GM18505 (cell line): Measurements from ENCODE around the gene DYNLL1.
"Not testable (repeated sequence)": the region's sequence is repeated elsewhere in the genome, so short reads cannot be mapped to it uniquely, and the experiment has no call there.

Experiments
- ATAC-seq: cut with Tn5 transposase; IDR thresholded peaks from one replicate; pipeline ENCODE4 v1.9.1; 2021; ENCODE audit not compliant: unreplicated experiment
- POLR2A ChIP-seq: IDR thresholded peaks from 4 replicates; pipeline ENCODE4 v1.6.1; 2011; ENCODE audit warnings: borderline replicate concordance; ENCODE audit not compliant: insufficient read depth, insufficient read length; ENCODE audit errors: extremely low read depth

The DYNLL1 gene

DNA sequence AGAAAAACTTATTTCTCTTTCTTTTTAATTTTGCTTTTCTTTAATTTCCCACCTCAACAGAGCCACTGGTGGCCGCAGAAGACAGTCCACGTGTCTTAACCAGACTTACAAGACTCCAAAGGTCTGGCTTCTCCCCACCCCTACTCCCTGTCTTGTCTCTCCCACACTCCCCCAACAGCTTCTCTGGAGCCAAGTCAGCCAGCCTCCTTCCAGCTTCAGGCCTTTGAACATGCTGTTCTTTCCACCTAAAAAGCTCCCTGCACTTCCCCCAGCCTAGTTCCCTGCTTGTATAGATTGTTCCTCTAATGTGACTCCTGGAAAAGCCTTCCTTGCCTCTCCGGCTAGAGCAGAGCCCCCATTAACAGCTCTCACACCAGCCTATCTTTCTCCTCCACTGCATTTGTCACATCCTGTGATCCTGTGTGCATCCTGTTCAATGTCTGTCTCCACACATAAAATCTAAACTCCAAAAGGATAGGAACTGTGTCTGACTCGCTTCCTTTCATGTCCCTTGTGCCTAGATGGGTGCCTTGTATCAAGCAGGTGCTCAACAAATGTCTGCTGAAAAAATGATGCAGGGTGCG, 7.8 kb upstream of the DYNLL1 start:
- ATAC-seq = no peak
- no peak for TF ChIP-seq POLR2A

DNA sequence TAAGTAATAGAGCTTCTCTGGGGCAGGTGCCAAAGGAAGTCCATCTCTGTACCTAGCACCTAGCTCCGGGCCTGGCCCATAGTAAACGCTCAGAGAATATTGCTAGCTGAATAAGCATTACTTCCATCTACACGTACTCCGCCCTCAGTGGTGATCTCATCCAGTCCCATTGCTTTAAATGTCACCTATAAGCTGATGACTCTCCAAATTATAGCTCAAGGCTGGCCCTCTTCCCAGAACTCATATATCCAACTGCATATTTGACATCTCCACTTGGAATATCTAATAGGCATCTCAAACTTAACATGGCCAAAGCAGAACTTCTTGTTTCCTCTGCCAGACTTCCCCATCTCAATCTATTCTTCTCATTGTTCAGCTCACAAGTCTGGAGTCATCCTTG, 6.9 kb upstream of the DYNLL1 start:
- ATAC-seq = no peak
- no peak for TF ChIP-seq POLR2A

DNA sequence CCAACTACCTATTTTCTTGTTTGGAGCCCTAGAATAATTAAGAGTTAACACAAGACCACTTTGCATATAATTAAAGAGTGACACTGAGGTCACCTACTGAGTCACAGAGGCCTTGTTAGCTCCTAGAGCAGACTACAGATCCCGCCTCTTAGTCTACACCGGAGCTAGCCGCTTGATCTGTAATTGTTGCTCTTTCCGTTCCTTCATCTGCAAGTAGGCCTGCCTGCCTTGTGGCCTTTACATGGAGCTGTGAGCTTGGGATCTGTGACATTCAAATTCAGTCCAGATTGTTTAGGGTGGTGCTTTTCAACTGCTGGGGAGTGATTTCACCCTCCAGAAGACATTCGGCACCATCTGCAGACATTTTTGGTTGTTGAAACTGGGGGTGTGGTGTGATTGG, 5.6 kb upstream of the DYNLL1 start:
- no peak for ATAC-seq
- no peak for TF ChIP-seq POLR2A

DNA sequence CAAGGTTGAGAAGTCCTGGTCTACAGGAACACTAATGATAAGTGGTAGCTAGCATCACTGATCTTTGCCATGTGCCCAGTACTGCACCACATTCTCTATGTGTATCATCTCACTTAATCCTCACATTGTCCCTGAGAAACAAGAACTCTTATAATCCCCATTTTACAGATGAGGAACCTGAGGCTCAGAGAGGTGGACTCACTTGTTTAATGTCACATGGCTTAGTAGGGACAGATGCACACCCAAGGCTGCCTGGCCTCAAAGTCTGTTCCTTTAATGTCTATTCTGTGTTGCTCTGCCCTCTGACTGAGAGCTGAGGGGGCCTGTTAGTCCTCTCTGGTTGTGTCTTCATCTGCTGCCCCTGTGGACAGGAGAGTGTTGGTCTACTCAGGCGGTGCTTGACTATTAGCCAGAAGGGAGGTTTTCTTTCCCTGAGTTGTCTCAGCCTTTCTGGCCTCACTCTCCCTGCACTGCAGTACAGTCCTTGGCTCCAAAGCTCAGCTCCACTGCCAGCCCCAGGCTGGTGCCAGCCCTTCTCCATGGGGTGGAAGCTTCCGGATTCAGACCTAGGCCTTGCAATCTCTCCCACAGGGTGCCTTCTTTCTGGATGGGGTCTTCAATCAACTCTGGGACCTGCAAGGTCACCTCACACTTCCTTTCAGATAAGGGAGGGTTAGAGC, 4.9 kb upstream of the DYNLL1 start:
- no peak for ATAC-seq
- TF ChIP-seq POLR2A = no peak

DNA sequence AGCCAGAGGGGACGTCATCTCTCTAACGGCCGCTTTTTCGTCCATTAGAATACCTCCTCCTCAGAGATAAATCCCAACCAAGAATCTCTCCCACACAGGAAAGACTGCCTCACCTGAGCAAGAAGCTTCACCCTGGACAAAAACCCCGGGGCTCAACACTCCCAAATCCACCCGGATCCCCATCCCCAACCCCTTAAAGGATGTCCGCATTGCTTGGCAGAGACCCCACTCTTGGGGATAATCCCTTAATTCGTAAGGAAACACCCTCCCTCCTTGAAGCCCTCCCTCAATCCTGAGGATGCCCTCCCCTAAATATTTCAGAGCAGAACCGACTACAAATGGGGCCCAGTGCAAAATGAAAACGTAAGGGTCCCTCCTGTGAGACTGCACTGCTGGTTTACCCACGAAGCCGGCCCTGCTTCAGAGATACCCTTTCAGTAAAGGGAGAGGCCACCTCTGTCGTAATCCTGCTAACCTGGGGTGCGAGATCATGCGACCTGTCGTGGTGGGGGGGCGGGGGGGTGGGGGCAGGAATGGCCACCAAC, 655 bp upstream of the DYNLL1 start:
- peak; percentile 3 for ATAC-seq
- no peak for TF ChIP-seq POLR2A

DNA sequence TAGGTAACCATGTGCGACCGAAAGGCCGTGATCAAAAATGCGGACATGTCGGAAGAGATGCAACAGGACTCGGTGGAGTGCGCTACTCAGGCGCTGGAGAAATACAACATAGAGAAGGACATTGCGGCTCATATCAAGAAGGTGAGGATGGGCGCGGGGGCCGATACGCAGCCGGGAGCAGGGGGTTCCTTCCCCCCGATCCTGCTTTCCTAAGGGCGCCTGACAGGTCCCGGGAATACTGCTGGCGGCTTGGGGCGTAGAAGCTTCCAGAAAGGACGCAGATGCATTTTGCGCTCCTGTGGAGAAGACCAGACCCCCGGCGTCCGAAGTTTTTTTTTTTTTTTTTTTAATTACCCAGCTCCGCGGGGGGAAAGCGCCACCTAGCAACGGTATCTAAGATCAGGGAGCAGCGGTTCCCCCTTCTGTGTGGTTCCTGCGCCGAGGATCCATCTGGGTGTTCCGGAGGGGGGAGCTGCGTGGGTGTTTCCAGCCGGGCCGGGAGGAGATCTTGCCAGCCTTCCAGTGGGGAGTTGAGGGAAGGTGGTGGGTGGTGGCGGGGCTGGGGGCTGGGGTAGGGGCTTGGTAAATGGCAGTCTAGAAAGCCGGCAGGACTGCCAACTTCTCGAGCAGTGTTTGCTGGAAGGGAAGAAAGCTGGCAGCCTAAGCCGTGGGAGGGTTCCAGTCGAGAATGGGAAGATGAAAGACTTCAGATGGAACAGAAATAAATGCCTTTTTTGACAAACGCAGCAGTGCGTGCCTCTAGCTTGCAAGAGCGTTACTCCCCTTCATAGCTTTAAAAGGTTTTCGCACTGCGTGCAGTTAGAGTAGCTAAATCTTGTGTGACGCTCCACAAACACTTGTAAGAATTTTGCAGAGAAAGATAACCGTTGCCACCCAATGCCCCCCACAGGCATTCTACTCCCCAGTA, 764 bp downstream of the DYNLL1 start:
- peak; percentile 28 for ATAC-seq
- TF ChIP-seq POLR2A = no peak

DNA sequence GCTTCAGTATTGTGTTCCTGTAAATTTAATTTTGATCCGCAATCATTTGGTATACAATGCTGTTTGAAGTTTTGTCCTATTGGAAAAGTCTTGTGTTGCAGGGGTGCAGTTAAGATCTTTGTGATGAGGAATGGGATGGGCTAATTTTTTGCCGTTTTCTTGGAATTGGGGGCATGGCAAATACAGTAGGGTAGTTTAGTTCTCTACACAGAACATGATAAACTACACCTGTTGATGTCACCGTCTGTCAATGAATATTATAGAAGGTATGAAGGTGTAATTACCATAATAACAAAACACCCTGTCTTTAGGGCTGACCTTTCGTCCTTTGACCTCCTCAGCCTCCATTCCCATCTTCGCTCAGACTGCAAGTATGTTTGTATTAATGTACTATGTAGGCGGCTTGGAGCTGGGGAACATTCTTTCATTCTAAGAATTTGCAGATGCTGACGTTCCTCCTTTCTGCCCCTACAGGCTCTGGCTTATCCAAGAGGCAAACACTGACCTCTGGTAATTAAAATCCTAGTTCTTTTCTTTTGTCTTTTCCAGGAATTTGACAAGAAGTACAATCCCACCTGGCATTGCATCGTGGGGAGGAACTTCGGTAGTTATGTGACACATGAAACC, 1.7 kb downstream of the DYNLL1 start:
- no peak for ATAC-seq
- no peak for TF ChIP-seq POLR2A

DNA sequence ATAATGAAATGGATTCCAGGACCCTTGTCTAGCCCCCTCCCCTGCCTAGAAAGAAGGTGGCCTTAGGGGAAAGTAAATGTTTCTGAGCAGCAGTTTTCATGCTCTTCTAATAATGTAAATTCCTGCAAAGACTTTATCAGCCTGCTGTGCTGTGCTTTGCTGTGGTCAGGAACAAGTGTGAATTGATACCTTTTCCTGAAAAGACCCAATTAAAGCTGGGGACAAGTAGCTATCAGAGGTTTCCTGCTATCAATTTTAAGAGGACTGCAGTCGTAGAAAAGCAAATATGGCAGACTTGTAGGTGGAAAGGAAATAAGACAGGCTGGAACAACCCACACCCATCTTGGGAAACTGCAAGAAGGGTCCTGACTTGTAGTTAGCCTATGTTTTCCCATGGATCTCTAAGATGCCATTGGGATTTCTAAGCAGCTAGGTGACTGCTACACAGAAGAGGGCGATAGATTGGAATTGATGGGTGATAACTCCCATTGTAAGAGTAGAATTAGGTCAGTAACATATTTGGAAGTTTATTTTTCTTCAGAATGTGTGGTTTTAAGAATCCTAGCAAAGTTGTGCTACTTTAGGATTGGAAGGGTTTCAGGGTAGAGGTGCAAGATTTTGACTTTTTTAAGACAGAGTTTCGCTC, 3.1 kb downstream of the DYNLL1 start:
- no peak for TF ChIP-seq POLR2A
- no peak for ATAC-seq

DNA sequence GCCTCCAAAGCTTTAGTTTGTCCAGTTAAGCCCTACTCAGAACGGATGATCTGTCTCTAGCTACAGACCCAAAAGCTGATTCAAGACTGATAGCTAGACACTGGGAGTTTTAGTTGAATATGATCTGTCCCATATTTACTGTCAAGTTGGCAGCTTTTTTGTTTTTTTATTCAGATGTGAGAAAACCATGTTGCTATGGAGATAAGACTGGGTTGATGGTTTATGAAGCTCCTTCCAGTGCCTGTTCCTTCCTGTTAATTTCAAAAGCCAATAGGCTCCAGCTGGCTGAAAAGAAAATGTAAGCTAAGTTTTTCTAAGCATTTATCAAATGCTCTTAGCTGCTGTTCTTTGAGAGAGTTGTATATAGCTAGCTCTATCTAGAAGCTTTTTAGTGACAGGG, 4.7 kb downstream of the DYNLL1 start:
- TF ChIP-seq POLR2A = no peak
- ATAC-seq = no peak

DNA sequence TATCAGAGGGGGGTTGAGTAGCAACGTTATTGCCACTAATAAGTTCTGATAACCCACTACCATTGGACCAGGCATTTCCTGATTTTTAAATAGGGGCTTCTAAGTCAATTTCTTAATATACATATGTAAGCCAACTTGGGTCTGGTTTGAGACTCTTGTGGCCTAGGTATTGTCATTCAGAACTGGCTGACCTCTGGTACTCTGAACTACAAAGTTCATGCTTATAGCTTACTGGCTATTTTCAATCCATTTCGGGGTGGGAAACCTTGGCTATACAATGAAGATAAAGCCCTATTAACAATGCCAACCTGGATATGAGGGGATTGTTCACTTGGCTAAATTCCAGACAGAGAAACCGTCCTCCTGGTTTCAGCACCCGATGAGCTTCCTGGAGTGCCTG, 8.7 kb downstream of the DYNLL1 start:
- TF ChIP-seq POLR2A = no peak
- ATAC-seq = no peak

DNA sequence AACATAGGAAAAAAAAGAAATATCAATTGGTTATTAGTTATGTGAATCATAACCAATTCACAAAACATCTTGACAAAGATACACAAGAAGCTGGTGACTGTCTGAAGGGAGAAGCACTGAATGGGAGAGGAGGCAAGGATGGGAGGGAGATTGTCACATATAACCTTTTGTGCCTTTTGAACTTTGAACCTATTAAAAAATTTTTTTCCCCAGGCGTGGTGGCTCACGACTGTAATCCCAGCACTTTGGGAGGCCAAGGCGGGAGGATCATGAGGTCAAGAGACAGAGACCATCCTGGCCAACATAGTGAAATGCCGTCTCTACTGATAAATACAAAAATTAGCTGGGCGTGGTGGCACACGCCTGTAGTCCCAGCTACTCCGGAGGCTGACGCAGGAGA, 12.6 kb downstream of the DYNLL1 start:
- no peak for ATAC-seq
- no peak for TF ChIP-seq POLR2A

DNA sequence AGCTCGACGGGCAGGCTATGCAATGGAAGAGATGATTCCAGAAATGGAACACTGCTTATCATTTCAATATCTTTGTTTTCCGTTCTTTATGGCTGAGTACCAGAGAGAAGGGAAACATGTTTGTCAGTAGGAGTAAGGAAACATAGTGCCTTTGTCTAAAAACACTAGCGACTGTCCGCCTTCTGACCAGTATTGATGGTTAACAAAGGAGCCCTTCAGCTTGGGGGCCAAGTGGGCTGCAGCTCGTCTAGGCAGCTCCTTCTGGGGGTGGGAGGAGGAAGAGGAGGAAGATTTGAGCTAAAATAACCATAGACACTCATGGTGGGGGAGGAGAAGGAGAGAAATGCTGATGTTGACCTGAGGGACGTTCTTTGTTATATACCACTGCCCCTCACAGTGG, 18.1 kb downstream of the DYNLL1 start:
- no peak for TF ChIP-seq POLR2A
- ATAC-seq = no peak

DNA sequence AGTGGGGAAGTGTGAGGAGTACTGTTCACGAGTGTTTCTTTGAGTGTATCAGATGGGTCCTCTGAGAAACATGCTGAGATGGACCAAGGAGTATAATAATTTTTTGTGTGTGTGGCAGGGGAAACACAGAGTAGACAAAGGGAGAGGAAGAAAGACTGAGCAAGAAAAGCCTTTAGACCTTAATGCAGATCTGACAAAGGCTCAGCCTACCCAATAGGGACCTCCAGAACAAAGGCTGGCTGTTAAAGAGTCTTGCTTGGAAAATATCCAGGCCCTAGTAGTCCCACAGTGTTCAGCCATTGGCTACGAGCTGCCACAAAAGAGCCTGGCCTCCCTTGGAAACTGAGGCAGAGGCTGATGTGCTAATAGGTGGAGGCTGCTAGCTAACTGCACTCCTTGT, 19.6 kb downstream of the DYNLL1 start:
- ATAC-seq = no peak
- TF ChIP-seq POLR2A = no peak

DNA sequence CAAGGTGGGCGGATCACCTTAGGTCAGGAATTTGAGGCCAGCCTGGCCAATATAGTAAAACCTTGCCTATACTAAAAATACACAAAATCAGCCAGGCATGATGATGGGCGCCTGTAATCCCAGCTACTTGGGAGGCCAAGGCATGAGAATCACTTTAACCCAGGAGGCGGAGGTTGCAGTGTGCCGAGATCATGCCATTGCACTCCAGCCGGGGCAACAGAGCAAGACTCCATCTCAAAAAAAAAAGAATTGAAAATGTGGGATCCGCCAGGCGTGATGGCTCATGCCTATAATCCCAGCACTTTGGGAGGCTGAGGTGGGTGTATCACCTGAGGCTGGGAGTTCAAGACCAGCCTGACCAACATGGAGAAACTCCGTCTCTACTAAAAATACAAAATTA, 23.4 kb downstream of the DYNLL1 start:
- ATAC-seq = not testable (repeated sequence)
